GM12864 (cell line): ENCODE measurements around the gene DOCK2.

ENCODE experiments used
- DNase-seq: peaks from one replicate; pipeline ENCODE4 v3.0.0-alpha.2; 2011; ENCODE audit warnings: low read depth
- H3K4me3 ChIP-seq: 2 replicates; pipeline ENCODE4 v1.5.1; 2011; ENCODE audit warnings: mild to moderate bottlenecking, low read depth, low read length, control low read depth
- TF ChIP-seq, protein P1 (sequence below): IDR thresholded peaks from 2 replicates; pipeline ENCODE4 v1.5.1; 2011; ENCODE audit warnings: low read depth, mild to moderate bottlenecking, moderate library complexity, low read length, control low read depth, inconsistent platforms; ENCODE audit errors: missing control alignments

DOCK2 gene

DNA sequence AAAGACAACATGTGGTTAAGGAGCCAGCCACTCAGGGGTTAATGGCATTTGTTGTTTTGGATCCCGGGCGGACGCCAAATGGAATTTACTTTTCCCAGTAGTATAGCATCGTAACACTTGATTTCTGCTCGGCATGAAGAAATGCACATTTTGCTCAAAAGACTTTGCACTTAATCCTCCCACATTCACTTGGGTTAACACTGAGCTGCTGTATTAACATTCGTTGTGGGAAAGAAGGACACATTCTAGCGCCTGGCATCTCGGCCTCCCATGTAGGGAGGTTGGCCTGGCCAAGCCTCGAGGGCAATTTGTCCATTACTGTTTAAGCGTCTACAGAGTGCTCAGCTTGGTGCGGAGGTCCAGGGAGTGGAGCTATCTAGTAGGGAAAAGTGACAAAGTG lies 375.5 kb downstream of the DOCK2 start:
- H3K4me3 ChIP-seq, result no peak overlapping the region
- DNase-seq, result no peak
- TF ChIP-seq, protein P1, sequence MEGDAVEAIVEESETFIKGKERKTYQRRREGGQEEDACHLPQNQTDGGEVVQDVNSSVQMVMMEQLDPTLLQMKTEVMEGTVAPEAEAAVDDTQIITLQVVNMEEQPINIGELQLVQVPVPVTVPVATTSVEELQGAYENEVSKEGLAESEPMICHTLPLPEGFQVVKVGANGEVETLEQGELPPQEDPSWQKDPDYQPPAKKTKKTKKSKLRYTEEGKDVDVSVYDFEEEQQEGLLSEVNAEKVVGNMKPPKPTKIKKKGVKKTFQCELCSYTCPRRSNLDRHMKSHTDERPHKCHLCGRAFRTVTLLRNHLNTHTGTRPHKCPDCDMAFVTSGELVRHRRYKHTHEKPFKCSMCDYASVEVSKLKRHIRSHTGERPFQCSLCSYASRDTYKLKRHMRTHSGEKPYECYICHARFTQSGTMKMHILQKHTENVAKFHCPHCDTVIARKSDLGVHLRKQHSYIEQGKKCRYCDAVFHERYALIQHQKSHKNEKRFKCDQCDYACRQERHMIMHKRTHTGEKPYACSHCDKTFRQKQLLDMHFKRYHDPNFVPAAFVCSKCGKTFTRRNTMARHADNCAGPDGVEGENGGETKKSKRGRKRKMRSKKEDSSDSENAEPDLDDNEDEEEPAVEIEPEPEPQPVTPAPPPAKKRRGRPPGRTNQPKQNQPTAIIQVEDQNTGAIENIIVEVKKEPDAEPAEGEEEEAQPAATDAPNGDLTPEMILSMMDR, result no peak

DNA sequence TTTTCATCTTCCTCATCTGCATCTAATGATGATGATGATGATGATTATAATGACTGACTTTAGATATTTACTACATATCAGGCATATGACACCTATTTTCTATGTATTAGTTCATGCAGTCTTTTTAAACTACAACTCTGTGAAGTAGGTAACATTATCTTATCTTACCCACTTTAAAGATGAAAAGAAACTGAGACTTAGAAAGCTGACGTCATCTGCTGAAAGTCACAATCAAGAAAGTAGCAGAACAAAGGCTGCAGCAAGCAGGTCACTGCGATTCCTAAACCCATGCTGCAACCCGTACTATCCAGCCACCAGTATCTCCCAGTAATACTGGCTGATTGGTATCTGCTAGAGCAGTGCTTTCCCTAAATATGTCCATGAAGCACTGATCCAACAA lies 383.3 kb downstream of the DOCK2 start:
- H3K4me3 ChIP-seq, result no peak overlapping the region
- DNase-seq, result no peak
- TF ChIP-seq, protein P1, result no peak

DNA sequence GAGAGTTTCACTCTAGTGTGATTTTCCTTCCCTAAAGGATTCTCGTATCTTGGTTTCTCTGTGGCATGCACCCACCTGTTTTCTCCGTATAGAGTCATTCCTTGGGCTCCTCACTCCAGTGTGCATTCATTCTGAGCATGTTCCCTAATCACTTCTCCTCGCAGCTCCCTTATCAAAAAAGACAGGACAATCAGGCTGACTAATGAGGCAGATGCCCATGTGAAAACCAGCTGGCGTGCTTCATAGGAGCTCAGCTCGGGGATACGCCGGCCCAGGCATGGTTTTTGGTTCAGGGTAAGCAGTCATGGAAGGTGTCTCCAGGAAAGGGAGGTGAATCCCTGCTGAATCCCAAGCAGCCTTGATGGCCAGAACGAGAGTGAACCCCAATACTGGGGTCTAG lies 384.4 kb downstream of the DOCK2 start:
- DNase-seq, result no peak
- H3K4me3 ChIP-seq, result no peak overlapping the region
- TF ChIP-seq, protein P1, result no peak

DNA sequence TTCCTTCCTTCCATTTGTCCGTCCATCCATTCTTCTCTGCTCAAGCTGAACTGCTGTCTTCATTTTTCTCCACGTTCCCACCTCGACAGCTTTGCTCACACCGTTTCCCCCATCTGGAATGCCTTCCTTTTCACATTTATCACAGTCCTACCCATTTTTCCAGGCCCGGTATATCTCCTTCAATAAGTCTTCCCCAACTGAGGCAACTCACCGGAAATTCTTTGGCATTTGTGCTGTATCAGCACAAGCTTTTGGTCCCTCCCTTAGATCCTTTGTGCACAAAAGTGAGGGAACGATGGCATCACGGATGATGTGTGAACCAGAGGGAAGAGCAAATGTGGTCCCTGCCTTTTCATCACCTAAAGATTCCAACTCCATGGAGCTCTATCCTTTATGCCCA lies 388.8 kb downstream of the DOCK2 start:
- no peak for DNase-seq
- TF ChIP-seq, protein P1, result no peak
- H3K4me3 ChIP-seq, result no peak overlapping the region

DNA sequence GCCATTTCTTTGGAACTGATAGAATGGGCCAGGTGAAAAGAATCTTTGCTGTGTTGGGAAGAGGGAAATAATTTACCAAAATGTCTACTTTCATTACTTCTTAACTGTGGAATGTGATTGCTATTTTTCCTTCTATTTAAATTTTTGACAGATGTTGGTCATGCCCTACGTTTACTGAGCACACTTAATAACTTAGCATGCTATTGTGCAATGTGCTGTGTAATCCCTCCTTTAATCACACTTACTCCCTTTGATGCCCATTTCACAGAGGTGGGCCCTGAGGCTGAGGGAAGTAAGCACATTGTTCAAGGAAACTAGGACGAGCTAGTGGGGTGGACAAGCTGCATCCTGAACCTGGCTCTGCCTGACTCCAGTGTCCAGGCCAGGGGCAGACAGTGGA lies 391.0 kb downstream of the DOCK2 start:
- H3K4me3 ChIP-seq, result no peak overlapping the region
- no peak for DNase-seq
- TF ChIP-seq, protein P1, result no peak

DNA sequence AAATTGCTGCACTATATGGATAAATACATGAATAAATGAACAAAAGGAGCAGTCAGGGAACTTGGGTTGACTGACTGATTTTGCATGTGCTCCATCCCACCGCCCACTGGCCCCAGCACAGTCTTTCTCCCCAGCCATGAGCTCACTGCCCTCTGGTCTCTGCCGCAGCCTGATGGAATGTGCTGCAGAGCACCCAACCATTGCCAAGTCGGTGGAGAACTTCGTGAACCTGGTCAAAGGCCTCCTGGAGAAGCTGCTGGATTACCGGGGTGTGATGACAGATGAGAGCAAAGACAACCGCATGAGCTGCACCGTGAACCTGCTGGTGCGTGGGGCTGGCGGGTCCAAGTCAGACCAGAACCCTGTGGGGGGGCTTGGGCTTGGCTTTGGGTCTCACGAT lies 397.2 kb downstream of the DOCK2 start:
- no peak for DNase-seq
- TF ChIP-seq, protein P1, result no peak
- H3K4me3 ChIP-seq, result no peak overlapping the region

DNA sequence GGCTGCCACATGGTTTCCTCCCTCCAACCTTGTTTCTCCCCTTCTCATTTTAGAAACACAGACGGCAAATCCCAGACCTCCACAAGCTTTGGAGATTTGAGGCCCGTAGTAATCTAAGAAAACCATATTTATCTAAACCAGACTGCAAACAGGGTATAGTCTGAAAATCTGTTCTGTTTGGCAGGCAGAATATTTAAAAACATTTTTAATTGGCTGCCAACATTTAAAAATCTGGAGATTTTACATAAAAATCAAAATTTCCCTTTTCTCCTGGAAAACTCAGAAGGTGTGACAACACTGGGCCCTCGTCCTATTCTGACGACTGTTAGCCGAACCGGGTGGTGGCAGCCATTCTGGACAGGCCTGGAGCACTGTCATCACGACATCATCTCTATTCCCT lies 401.2 kb downstream of the DOCK2 start:
- TF ChIP-seq, protein P1, result no peak
- H3K4me3 ChIP-seq, result no peak overlapping the region
- no peak for DNase-seq
